ENCODE results near the gene DYSF.

The DYSF gene

GRCh38 chr2:71567625-71568024 is 114.3 kb downstream of the DYSF start:
- in situ Hi-C loops (cut with HindIII; ENCODE audit: low sequenced_read_pairs) = no loop called here
- no peak overlapping the region for H3K4me3 ChIP-seq (ENCODE audit: low read depth, low read length)
- TF ChIP-seq CTCF (IDR thresholded peaks at IDR 0.05; ENCODE audit: low read depth, low read length, missing control alignments) = no peak
- DNase-seq (ENCODE audit: low read depth) = no peak

GRCh38 chr2:71568103-71568502 is 114.7 kb downstream of the DYSF start:
- TF ChIP-seq CTCF (IDR thresholded peaks at IDR 0.05; ENCODE audit: low read depth, low read length, missing control alignments) = no peak
- H3K4me3 ChIP-seq (ENCODE audit: low read depth, low read length) = no peak overlapping the region
- DNase-seq (ENCODE audit: low read depth) = no peak
- in situ Hi-C loops (cut with HindIII; ENCODE audit: low sequenced_read_pairs) = no loop called here

GRCh38 chr2:71570511-71570910 is 117.2 kb downstream of the DYSF start:
- DNase-seq (ENCODE audit: low read depth) = no peak
- no peak for TF ChIP-seq CTCF (IDR thresholded peaks at IDR 0.05; ENCODE audit: low read depth, low read length, missing control alignments)
- H3K4me3 ChIP-seq (ENCODE audit: low read depth, low read length) = no peak overlapping the region
- in situ Hi-C loops (cut with HindIII; ENCODE audit: low sequenced_read_pairs) = no loop called here

- in situ Hi-C loops (cut with HindIII; ENCODE audit: low sequenced_read_pairs) = no loop called here
- DNase-seq (ENCODE audit: low read depth) = no peak
- TF ChIP-seq CTCF (IDR thresholded peaks at IDR 0.05; ENCODE audit: low read depth, low read length, missing control alignments) = no peak
- no peak overlapping the region for H3K4me3 ChIP-seq (ENCODE audit: low read depth, low read length)
Observed at GRCh38 chr2:71570951-71571460, 117.6 kb downstream of the DYSF start.

GRCh38 chr2:71571945-71572344 is 118.6 kb downstream of the DYSF start:
- DNase-seq (ENCODE audit: low read depth) = no peak
- TF ChIP-seq CTCF (IDR thresholded peaks at IDR 0.05; ENCODE audit: low read depth, low read length, missing control alignments) = no peak
- in situ Hi-C loops (cut with HindIII; ENCODE audit: low sequenced_read_pairs) = no loop called here
- H3K4me3 ChIP-seq (ENCODE audit: low read depth, low read length) = no peak overlapping the region

GRCh38 chr2:71575966-71576365 is 122.6 kb downstream of the DYSF start:
- in situ Hi-C loops (cut with HindIII; ENCODE audit: low sequenced_read_pairs) = no loop called here
- no peak for TF ChIP-seq CTCF (IDR thresholded peaks at IDR 0.05; ENCODE audit: low read depth, low read length, missing control alignments)
- H3K4me3 ChIP-seq (ENCODE audit: low read depth, low read length) = no peak overlapping the region
- no peak for DNase-seq (ENCODE audit: low read depth)

- in situ Hi-C loops (cut with HindIII; ENCODE audit: low sequenced_read_pairs) = no loop called here
- no peak overlapping the region for H3K4me3 ChIP-seq (ENCODE audit: low read depth, low read length)
- TF ChIP-seq CTCF (IDR thresholded peaks at IDR 0.05; ENCODE audit: low read depth, low read length, missing control alignments) = no peak
Observed at GRCh38 chr2:71576541-71576940, 123.2 kb downstream of the DYSF start.

More at GRCh38 chr2:71576541-71576940, 123.2 kb downstream of the DYSF start:
- no peak for DNase-seq (ENCODE audit: low read depth)

Measured in astrocyte of the cerebellum (primary cell).